Activated CD8-positive, alpha-beta memory T cell treated with anti-CD3 and anti-CD28 coated beads, Interleukin-2, amount 50 U/mL, for 48 hours (primary cell): ENCODE data around the gene ZNF516.
A peak's percentile ranks its signal among the peaks of the same experiment; 100 is the strongest.

Experiments used
- DNase-seq: peaks from one replicate; pipeline ENCODE4 v3.0.0-alpha.2; 2020

Gene ZNF516

DNA sequence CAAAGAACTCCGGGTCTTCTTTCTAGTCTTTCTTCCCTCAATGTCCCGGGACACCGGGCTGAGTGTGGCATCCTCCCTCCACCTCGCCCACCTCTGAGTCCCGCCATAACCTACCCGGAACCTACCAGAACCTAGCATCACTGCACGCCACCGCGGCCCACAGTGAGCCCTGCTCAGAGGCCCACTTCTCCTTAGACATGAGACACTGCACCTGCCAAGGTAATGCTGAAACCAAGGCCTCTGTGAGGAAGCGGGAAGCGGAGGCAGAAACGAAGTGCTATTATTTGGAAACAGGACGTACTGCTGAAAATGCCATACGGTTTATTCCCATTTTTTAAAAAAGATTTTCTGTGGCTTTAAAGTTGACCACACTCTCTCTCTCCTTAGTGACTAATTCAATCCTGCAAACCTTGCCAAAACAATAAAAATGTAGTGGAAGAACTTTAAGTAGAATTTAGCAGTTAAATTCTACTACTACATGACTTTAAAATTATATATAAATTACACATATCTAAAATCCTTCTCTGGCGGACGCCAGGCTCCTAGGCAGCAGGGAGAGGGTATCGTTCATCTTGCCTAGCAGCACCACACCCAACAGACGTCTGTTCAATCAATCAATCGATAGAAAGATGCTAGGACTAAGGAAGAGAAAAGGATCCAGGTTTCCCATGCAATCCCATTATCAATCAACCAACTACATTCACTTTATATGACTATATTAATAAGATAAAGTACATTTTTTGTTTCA, 82.0 kb downstream of the ZNF516 start:
- no peak for DNase-seq

DNA sequence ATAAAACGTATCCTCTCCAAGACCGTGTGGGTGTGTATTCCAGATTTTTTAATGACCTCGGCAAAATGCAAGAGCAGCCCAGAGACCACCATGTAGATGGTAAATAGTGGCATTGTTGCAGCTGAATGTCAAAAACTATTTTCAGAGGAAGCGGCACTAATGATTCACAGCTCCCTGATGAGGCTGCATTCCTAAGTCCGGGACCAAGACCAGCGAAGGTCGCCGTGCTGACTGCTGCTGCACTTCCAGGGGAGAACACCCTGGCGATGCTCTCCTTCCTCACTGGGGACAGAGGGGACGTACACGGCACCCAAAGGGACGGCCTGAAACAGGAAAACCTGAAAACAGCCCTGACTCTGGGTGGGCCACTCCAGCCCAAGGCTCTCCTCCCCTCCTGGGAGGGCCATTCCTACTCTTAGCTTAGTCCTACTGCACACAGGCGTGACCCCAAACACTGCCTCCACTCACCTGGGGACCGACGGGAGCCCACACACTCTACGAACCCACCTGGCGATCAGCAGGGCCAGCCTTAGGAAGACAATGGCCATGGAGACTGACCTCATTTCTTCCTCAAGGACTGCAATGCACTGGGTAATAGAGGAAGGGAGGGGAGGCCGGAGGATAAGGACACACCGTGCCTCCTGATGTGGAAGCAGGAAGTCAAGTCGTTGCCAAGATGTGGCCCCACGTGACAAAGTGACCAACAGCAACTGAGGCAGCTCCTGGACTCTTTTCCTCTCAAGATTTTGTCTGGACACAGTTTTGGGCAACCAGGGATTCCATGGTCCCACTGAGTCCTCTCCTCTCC, 82.8 kb downstream of the ZNF516 start:
- peak; percentile 42 for DNase-seq

DNA sequence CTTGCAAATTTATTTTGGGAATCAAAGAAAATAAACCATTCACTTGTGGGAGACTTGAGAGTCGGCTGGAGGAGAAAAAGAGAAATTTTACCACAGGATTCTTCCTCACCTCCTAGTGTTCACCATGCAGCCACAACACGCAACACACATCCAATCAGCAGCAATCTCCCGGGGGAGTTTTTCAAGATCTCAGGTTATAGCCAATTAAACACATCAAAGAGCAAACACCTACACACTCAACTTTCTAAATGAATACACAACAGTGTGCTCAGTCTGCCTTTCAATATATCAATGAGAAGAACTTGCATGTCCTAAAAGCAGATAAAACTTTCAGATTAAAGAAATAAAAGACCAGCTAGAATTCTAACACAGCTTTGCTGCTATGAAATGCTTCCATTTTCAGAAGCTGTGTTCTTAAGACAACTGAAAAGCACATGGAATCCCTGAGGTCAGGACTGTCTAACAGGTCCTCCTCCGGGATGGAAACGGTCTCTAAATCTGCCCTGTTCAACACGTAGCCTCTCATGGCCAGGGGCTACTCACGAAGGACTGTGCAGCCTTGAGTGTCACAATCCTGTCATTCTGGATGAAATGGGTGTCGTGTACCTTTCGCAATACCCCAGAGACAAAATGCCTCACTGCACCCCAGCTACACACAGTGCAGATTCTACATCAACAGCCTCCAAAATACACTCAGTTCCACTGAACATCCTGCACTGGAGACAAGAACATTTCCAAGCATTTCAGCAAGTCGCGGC, 84.2 kb downstream of the ZNF516 start:
- DNase-seq: no peak

DNA sequence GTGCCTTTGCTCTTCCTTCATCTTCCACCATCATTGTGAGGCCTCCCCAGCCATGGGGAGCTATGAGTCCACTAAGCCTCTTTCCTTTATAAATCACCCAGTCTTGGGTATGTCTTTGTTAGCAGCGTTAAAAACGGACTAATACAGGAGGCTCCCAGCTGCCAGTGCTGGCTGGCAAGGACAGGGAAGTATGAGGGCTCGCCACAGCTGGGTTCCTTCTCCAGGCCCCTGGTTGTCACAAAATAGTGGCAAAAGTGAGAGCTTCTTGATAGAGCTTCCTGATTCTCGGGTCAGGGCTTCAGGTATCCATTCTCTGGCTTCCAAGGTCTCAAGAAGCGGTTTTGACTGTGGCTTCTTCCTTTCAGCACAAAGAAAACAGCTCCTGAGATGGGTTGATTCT, 85.0 kb downstream of the ZNF516 start:
- no peak for DNase-seq

DNA sequence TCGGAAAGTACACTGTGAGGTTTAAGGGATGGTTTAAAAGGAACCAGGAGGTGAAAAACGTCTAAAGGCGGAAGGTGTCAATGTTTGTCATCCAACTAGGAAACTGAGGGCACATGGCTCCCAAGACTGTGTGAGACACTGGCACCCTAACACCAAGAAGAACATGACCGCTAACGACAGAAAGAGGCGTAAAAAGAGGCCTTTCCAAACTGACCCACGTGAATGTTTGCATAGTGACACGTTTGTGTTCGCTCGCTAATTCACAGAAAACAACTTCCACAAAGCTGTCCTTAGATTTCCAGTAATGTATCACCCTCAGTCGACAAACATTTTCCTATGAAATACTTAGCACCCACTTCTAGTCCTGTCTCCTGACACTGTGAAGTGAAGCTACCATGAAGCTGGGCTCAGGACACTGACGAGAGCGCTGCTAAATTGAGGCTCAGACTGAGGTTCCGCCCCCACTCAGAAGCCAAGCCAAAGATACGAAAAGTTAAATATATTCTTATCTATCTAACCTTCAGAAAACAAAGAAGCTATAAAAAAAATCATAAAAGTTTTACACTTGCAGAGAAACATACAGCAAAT, 86.5 kb downstream of the ZNF516 start:
- no peak for DNase-seq

DNA sequence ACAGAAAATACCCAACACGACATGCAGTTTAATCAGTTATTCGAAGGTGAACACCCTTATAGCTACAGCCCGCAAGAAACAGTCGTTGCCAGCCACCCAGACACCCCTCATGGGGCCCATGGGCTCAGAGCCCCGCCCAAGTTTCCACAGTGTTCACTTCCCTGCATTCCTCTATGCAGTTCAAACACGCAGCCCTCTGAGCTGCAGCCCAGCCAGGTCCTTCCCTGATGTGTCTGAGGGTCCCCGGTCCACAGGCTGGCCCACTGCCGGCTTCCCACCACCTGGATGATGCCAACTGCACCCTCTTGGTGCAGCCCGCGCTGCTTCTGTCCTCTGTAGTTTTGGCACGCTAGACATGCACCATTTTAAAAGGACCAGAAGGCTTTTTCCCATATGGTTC, 87.4 kb downstream of the ZNF516 start:
- DNase-seq: no peak

DNA sequence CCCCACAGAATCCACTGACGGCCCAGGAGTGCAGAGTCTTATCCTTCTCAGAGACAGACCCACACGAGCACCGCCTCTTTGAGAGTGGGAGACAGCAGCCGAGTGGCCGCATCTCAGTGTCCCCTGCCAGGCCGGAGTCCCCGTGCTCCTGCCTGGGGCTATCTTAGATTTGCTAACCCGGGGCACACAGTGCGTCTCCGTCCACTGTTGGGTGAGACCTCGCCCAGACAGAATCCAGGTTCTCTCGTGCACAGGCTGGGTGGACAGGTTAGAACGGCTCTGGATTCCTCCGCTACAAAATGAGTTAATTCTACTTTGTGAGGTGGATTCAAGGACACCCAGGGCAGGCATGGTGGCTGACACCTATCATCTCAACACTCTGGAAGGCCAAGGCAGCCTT, 88.3 kb downstream of the ZNF516 start:
- DNase-seq: no peak

DNA sequence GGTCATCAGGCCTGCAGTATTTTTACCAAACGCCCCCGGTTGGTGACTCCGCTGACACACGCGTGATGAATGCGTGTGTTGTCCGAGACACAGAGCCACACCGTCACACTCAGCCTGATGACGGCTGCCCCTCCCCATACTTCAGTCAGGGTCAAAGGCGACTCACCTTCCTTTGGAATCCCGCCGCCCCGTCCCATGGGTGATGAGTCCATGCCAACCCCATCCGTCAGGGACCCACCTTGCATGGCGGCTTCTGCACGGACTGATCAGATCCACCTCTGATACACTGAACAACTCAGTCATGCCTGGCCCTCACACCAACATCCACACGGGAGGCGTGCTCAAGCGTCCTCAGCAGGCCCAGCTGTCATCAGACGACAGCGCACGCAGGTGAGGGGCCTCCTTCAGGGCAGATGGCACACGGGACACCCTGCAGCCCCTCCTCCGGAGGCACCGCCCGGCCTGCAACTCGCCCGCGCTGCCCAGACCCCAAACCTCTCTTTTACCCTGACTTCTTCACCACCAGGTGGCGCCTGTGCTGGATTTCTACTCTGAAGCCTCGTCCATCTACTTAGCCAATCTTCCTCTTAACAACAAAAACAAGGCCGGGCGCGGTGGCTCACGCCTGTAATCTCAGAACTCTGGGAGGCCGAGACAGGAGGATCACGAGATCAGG, 89.2 kb downstream of the ZNF516 start:
- DNase-seq: peak; percentile 42

DNA sequence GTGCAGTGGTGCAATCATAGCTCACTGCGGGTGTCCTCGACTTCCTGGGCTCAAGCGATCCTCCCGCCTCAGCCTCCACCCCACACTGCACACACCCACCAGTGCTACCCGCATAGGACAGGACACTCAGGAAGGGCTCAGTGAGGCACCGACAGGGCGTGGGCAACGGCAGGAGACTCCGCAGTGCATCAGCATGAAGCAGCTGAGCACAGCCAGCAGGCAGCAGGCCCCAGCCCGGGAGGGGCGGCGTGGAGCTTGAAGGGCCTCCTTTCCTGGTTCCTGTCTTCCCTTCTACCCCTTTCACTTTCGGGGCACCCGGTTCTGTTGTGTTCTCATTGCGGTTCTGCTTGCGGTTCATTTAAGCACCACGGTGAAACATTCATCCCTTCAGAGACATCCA, 89.8 kb downstream of the ZNF516 start:
- peak; percentile 42 for DNase-seq

DNA sequence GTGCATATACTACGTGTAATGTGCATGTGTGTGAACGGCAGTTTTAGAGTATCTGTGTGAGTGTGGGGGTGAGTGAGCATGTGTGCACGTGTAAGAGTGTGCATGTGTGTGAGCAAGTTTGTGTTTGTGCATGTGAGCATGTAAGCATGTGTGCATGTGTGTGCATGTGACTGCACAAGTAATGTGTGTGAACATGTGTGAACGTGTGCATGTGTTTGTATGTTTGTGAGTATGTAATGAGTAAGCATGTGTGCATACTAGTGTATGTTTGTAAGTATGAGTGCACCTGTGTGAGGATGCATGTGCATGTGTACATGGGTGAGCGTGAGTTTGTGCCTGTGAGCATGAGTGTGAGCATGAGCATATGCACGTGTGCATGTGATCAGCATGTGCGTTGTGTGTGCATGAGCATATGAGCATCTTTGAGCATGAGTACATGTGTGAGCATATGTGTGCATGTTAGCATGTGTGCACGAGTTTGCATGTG, 90.7 kb downstream of the ZNF516 start:
- DNase-seq: no peak

DNA sequence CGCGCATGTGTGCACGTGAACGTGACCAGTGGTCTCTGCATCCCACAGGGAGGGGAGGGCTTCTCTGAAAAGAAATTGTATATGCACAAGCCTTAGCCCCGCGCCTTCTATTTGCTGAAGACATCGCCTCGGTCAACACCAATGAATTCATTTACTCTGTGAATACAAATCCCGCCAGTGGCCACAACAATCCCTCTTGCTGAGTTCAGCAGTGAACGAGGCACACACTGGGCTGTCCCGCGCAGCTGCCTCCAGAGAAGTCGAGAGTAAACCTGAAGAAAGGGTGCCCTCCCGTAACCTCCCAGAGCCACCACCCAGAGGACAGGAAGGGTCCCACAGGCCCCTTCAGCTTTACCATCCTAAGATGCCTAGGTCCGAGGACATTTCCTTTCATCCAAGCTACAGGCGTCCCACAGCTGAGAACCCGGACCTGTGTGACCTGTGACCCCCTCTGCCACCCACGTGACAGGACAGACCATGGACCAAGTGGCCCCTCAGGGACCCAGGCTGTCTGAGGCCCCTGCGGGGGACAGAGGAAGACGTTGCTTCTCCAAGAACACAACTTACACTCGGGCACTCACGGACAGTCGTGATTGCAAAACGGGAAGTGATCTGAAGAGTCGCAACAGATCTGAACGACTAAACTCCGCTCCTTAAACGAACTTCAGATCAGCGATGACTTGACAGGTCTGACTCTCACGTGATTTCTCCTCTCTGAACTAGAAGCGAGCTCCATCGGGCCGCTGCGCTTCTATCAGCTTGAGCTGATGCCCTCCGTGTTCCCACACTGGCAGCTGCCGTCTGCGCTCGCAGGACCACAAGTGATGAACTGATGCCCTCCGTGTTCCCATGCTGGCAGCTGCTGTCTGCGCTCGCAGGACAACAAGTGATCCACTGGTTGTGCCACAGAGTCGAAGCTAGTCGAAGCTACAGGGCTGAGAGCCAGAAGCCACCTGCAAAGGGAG, 92.7 kb downstream of the ZNF516 start:
- DNase-seq: peak; percentile 43

DNA sequence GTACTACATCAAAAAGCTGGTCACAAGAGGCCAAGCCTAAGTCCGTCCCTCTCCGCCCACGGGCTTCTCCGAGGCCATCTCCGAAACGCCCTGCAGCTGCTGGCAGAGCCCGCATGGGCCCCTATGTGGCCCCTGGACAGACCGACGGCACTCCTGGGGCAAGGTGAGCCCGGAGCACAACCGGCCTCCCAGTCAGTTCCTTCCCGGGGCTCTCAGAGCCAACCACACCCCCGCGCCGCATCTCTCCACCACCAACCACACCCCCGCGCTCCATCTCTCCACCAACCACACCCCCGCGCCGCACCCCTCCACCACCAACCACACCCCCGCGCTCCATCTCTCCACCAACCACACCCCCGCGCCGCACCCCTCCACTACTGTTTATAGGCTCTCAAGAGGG, 93.5 kb downstream of the ZNF516 start:
- DNase-seq: peak; percentile 42

DNA sequence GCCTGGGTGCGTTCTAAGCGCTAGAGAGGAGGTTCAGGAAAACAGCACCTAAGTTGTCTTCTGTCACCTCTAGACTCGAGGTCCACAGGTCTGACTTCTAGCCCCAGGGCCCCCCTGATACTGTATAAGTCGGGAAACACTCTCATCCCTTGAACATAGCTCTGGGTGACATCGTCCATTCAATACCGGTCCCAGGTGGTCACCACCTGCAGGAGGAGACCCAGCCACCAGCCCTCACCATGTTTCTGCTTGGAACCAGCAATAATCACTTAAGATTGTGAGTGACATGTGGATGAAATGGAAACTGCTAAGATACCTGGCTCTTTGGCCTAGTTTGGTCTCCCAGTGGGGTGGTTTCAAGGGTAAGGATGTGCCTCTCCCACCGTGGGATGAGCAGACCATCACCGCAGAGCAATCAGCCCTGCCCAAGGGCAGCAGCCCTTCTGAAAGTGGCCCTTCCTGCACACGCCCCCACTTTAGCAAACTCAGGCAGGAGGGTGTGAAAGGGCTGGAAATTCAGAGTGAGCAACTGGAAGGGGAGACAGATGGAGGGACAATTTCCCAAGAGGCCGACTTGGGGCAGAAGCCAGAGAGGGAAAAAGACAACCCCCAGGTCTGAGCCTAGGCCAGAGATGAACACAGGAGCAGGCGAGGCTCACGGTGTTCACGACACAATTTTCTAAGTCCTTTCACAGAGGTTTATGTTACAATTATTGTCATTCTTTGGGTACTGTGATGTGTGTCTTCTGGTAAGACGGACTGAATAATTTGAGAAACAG, 95.2 kb downstream of the ZNF516 start:
- DNase-seq: peak; percentile 42

DNA sequence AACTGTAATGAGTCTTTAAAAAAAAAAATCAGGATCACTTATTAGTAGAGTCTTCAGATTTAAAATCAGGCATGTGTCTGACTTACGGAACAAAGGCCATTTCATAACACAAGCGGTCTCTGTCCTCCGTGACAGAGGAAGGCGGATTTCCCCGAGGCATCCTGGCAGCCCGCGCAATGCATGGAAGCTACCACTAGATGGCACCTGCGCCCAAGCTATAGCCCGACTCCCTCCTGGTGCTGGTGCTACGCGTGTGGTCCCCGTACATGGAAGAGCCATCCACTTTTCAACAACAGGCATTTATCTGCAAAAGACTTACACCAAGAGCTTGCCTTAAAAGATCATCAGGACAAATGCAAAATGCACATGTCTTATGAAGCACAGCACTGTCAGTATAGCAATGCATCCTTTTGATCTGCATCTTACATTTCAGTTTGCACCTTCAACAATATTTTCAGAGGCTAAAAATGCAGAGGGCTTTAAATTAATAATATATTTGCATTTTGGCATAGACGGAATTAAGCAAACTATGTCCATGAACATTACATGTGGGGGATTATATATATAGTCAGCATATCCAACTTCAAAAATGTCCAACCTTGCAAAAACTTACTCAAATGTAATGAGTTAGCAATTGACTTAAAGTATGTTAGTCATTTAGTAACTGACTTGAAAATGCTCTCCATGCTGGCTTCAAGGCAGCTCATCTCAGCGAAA, 96.0 kb downstream of the ZNF516 start:
- peak; percentile 89 for DNase-seq

DNA sequence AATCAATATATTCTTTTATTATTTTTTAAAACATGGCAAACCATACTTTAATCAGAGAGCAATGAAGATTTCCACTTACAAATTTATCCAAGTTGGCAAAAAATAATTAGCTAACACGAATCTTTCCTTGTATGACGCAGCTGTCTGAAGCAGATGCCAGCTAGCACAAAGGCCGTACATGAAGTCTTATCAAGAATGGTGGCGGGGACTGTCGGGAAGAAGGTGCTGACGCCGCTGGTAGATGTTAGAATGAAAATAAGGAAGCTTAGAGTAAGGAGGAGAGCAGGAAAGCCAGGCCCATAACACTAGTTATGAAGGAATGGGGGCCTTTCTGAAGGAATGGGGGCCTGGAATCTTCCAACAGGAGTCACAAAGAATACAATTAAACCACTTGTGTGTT, 96.7 kb downstream of the ZNF516 start:
- DNase-seq: no peak

DNA sequence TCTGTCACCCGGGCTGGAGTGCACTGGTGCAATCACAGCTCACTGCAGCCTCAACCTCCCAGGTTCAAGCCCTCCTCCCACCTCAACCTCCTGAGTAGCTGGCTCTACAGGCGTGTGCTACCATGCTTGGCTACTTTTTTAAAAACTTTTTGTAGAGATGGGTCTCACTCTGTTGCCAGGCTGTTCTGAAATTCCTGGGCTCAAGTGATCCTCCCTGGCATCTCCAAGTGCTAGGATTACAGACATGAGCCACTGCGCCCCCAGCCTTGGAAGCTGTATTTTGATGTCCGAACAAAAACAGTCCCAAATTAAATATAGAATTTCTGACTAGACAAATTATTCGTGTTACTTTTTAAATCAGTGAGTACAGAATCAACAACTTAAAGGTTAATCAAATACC, 97.4 kb downstream of the ZNF516 start:
- no peak for DNase-seq

DNA sequence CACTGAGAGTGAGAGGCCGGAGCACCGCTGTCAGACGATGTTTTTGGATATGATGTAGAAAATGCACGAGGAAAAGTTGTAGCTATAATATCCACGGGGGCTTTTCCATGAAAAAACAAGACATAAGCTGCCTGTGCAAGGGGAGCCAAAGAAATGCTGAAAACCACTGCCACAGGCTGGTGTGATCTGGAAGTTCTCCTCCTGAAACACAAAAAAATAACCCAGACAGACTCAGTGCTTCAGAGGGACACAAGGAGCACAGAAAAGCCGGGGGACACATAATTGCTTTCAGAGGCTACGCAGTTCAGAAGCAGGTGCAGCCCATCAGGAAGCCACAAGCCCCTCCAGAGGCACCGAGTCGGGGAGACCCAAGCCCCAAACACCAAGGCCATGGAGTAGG, 98.2 kb downstream of the ZNF516 start:
- DNase-seq: no peak

DNA sequence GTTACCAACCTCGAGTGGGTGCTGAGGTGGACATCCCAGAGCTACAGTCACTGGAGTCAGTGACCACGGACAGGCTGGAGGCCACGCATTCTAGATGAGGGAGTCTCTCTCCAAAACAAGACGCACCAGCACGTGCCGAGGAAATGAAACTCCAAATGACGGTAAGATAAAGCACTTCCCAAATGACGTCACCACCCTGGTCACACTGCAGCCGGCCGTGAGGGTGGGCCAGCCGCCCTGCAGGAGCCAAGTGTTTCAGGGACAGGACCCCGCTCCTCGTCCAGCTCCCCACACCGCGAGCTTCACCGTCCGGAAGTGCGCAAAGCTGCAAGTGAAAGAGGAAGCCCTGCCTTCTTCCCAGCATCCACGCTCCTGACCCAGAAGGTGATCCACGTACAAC, 99.4 kb downstream of the ZNF516 start:
- DNase-seq: peak; percentile 28

DNA sequence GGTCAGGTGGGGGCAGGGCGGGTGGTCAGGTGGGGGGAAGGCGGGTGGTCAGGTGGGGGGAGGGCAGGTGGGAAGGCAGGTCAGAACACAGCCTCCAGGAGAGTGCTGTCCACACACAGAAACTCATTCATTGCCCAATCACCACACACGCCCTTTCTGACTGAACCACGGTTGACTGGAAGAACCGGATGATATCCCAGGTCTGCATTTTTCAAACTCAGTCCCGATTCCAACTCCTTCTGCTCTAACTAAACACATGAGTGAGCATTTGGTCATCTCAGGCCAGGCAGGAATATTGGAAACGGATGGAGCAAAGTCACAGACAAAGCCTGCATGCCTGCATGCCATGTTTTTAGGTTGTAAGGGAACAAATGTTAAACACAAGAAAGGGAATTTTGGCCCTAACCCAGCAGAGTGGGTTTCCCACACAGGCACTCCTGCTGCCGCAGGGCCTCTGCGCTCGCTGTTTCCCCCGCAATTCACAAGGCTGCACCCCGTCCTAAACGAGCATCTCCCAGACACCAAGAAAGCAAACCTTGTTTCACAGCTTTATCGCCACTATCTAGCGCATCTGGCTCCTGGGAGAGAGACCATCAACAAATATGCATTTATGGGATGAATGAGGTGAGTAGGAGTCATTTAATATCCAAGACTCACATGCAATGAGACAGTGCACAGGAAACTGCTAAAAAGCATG, 100.1 kb downstream of the ZNF516 start:
- peak; percentile 40 for DNase-seq
